HFFc6 (cell line): ENCODE measurements around the gene FMN2. TPM values are rescaled to one million over a fixed set of nuclear protein-coding genes. Genes with fewer than 3 reads are reported as not detected.

Source experiments
- DNase-seq: peaks from one replicate; pipeline ENCODE4 v3.0.0-alpha.2; 2018
- H3K27ac Mint-ChIP-seq: 2 replicates; pipeline ENCODE4 v1.8.0; 2020; ENCODE audit warnings: mild to moderate bottlenecking, mixed read lengths
- H3K27me3 Mint-ChIP-seq: 2 replicates; pipeline ENCODE4 v1.8.0; 2021; ENCODE audit warnings: mild to moderate bottlenecking, moderate library complexity, mixed read lengths; ENCODE audit not compliant: insufficient read depth
- H3K36me3 Mint-ChIP-seq: 2 replicates; pipeline ENCODE4 v1.8.0; 2021; ENCODE audit warnings: low read depth, mixed read lengths
- H3K4me1 Mint-ChIP-seq: 2 replicates; pipeline ENCODE4 v1.8.0; 2020; ENCODE audit warnings: low read depth, mixed read lengths
- H3K4me3 Mint-ChIP-seq: 2 replicates; pipeline ENCODE4 v1.8.0; 2020; ENCODE audit warnings: mild to moderate bottlenecking, moderate library complexity, mixed read lengths
- H3K9me3 Mint-ChIP-seq: 2 replicates; pipeline ENCODE4 v1.8.0; 2020; ENCODE audit warnings: mild to moderate bottlenecking, mixed read lengths
- total RNA-seq, 6 experiments: library from RNA; stranded (reverse); fragmentation: NEBNext Ultra II Directional; extraction: Animal tissue kit (Norgen Biotek cat#: 25700); gene quantifications; 2 replicates in 1 of 6; 3 replicates in 5 of 6; pipeline ENCODE4 v1.2.3, GENCODE V29; 2021
- TF ChIP-seq, protein P1 (sequence below): fragments of 200-600 bp; sonication (generic); IDR thresholded peaks from 2 replicates; pipeline ENCODE4 v1.5.0; 2021; ENCODE audit warnings: antibody characterized with exemption, mild to moderate bottlenecking

Gene FMN2
- total RNA-seq, 6 experiments from 2014 or later: 82.6 to 115 (median 96.4) TPM

- TF ChIP-seq, protein P1, sequence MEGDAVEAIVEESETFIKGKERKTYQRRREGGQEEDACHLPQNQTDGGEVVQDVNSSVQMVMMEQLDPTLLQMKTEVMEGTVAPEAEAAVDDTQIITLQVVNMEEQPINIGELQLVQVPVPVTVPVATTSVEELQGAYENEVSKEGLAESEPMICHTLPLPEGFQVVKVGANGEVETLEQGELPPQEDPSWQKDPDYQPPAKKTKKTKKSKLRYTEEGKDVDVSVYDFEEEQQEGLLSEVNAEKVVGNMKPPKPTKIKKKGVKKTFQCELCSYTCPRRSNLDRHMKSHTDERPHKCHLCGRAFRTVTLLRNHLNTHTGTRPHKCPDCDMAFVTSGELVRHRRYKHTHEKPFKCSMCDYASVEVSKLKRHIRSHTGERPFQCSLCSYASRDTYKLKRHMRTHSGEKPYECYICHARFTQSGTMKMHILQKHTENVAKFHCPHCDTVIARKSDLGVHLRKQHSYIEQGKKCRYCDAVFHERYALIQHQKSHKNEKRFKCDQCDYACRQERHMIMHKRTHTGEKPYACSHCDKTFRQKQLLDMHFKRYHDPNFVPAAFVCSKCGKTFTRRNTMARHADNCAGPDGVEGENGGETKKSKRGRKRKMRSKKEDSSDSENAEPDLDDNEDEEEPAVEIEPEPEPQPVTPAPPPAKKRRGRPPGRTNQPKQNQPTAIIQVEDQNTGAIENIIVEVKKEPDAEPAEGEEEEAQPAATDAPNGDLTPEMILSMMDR: no peak
- Mint-ChIP-seq H3K4me3 (peak overlapping the region; percentile 43; the same call in 1 of the 2 replicates), H3K27ac (peak overlapping the region; percentile 70), H3K27me3 (peaks cover 12% of the 10 kb centered on the region), H3K9me3 (peaks cover 4% of the 10 kb centered on the region; the same call in 1 of the 2 replicates), H3K4me1 (peaks cover 68% of the 10 kb centered on the region), H3K36me3 (peaks cover 68% of the 10 kb centered on the region)
- no peak for DNase-seq
These were observed 251.4 kb downstream of the FMN2 start for GRCh38 chr1:240343045-240343444.

DNA sequence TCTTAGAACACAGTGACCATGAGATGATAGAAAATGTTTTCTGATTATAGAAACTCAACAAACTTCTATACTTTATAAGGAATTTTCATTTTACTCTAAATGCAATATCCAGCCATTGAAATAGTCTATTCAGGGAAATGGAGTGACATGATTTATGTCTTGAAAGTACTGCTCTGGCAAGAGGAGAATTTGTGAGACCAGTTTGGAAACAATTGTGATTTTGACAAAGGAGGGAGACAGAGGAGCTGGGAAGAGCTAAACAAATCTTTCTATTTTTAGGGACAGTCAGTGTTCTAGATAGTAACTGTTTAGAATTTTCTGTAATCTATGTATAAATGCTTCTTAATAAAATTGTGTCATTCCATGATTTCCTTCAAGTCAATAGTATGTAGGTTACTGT lies 252.3 kb downstream of the FMN2 start:
- DNase-seq: no peak
- Mint-ChIP-seq H3K27me3 (peaks cover 14% of the 10 kb centered on the region), H3K36me3 (peaks cover 71% of the 10 kb centered on the region), H3K27ac (peak overlapping the region; percentile 70), H3K4me3 (peak overlapping the region; percentile 9; the same call in 1 of the 2 replicates), H3K9me3 (peaks cover 4% of the 10 kb centered on the region; the same call in 1 of the 2 replicates), H3K4me1 (peaks cover 68% of the 10 kb centered on the region)
- TF ChIP-seq, protein P1: no peak

DNA sequence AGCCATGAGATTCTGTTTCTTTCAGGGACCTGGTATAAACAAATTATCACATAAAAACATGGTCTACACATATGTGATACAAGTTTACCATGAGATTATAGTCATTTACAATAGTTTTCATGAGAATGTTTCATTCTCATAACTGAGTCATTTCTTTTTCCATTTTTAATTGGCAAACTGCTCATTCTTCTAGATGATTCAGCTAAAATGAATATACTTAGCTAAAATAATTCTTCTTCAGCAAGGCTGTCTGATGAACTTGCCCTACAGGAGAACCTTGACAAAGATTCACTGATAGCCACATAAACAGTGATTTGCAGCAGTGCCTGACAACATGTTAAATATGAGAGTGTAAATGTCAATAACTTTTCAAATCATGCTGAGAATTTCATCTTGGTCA lies 253.2 kb downstream of the FMN2 start:
- TF ChIP-seq, protein P1: no peak
- Mint-ChIP-seq H3K4me1 (peaks cover 76% of the 10 kb centered on the region), H3K4me3 (peak overlapping the region; percentile 64), H3K36me3 (peaks cover 78% of the 10 kb centered on the region), H3K9me3 (peaks cover 4% of the 10 kb centered on the region; the same call in 1 of the 2 replicates), H3K27me3 (peaks cover 14% of the 10 kb centered on the region), H3K27ac (peak overlapping the region; percentile 91)
- peak; percentile 47 for DNase-seq

- H3K36me3 Mint-ChIP-seq: peaks cover 84% of the 10 kb centered on the region
- H3K4me1 Mint-ChIP-seq: peaks cover 81% of the 10 kb centered on the region
- no peak for DNase-seq
- peaks cover 22% of the 10 kb centered on the region for H3K27me3 Mint-ChIP-seq
- peak overlapping the region; percentile 39 for H3K4me3 Mint-ChIP-seq
- TF ChIP-seq, protein P1: no peak
- peak overlapping the region; percentile 78 for H3K27ac Mint-ChIP-seq
- peaks cover 4% of the 10 kb centered on the region; the same call in 1 of the 2 replicates for H3K9me3 Mint-ChIP-seq
These were observed 258.0 kb downstream of the FMN2 start for GRCh38 chr1:240349695-240350094.

GRCh38 chr1:240350910-240351331 lies 259.2 kb downstream of the FMN2 start:
- H3K4me3 Mint-ChIP-seq: peak overlapping the region; percentile 82
- H3K4me1 Mint-ChIP-seq: peaks cover 84% of the 10 kb centered on the region
- TF ChIP-seq, protein P1: no peak
- peaks cover 88% of the 10 kb centered on the region for H3K36me3 Mint-ChIP-seq
- DNase-seq: peak; percentile 94
- peaks cover 4% of the 10 kb centered on the region; the same call in 1 of the 2 replicates for H3K9me3 Mint-ChIP-seq
- H3K27ac Mint-ChIP-seq: peak overlapping the region; percentile 78
- peaks cover 22% of the 10 kb centered on the region for H3K27me3 Mint-ChIP-seq
